ENCODE data around the gene INTU. TPM values are rescaled to one million over a fixed set of nuclear protein-coding genes. Genes with fewer than 3 reads are reported as not detected.
"Not testable (repeated sequence)": the region's sequence is repeated elsewhere in the genome, so short reads cannot be mapped to it uniquely, and the experiment has no call there.

INTU gene
- total RNA-seq, 1 experiment from 2014 or later, result 2.4 TPM

- no peak for DNase-seq (ENCODE audit: low spot score)
These were observed 9.4 kb downstream of the INTU start for GRCh38 chr4:127642169-127642568.

DNA sequence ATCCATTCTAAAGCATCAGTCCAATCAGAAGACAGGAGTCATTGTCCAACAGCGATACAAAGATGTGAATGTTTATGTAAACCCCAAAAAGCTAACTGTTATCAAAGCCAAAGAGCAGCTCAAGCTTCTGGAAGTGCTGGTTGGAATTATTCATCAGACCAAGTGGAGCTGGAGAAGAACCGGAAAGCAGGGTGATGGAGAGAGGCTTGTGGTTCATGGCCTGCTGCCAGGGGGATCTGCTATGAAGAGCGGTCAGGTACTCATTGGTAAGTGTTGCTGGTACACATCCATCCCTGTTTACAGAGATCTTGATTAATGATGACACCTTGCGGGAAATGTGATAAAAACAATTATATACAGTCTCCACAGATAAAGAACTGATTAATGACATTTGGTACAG, 11.0 kb downstream of the INTU start:
- DNase-seq (ENCODE audit: low spot score), result no peak

GRCh38 chr4:127648061-127648460, 15.3 kb downstream of the INTU start:
- no peak for DNase-seq (ENCODE audit: low spot score)

GRCh38 chr4:127655590-127655989, 22.8 kb downstream of the INTU start:
- not testable (repeated sequence) for DNase-seq (ENCODE audit: low spot score)

GRCh38 chr4:127656047-127656680, 23.4 kb downstream of the INTU start:
- DNase-seq (ENCODE audit: low spot score), result no peak

GRCh38 chr4:127660284-127660885, 27.6 kb downstream of the INTU start:
- no peak for DNase-seq (ENCODE audit: low spot score)

DNA sequence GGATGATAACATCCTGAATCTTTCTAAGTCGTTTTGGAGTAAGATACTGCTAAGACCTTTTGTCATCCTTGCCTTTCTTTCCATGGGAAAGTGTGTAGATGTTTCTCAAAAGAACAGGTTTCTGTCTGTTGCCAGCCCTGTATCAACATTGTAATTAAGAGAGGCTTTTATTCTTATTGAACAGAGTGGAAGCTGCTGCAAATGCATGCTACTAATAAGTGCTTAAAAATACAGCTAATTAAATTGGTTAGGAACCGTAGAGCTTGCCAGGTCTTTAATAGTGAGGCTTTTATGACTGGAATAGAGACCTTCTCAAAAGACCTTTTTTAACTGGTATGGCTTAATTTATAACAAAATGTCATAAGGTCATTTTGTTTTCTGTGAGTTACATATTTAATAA, 34.4 kb downstream of the INTU start:
- no peak for DNase-seq (ENCODE audit: low spot score)

GRCh38 chr4:127667772-127668171, 35.0 kb downstream of the INTU start:
- DNase-seq (ENCODE audit: low spot score), result no peak

DNA sequence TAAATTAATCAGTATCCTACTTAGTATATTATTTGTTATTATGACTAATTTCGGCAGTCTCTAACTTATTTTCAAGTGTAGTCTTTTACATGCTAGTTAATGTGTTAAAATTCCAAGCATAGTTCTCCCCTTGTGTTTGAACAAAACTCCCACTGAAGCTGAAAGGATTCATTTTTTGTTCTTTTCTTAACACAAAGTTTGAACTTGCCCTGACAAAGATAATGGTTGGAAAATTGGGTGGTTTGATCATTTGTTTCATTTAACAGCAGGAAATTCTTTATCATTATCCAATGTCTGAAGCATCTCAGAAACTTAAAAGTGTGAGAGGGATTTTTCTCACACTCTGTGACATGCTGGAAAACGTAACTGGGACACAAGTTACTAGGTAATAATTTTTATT, 36.0 kb downstream of the INTU start:
- DNase-seq (ENCODE audit: low spot score), result no peak

DNA sequence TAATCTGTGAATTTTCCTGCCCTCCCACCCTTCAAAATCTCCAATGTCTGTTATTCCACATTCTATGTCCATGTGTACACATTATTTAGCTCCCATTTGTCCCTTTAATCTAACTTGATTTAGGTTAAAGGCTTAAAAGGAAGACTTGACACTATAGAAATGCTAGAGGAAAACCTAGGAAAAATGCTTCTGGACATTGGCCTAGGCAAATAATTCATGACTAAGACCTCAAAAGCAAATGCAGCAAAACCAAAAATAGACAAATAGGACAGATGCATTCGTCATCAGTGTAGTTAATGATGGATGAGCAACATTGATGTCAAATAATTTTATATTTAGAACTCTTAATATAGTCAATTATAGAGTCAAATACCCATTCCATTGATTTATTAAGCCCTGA, 36.9 kb downstream of the INTU start:
- DNase-seq (ENCODE audit: low spot score), result no peak

DNA sequence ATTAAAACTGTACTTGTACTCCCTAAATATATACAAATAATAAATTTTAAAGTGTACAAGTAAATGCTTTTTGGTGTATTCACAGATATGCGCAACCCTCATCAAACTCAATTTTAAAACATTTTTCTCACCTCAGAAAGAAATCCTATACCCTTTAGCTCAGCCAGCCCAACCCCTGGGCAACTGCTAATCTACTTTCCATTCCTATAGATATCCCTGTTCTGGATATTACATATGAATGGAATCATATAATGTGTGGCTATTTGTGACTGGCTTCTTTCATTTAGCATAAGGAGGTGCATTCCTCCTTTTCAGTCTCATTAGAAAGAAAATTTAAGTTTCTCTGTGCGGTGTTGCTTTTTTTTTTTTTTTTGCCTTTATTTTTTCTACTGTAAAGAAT, 39.4 kb downstream of the INTU start:
- no peak for DNase-seq (ENCODE audit: low spot score)

DNA sequence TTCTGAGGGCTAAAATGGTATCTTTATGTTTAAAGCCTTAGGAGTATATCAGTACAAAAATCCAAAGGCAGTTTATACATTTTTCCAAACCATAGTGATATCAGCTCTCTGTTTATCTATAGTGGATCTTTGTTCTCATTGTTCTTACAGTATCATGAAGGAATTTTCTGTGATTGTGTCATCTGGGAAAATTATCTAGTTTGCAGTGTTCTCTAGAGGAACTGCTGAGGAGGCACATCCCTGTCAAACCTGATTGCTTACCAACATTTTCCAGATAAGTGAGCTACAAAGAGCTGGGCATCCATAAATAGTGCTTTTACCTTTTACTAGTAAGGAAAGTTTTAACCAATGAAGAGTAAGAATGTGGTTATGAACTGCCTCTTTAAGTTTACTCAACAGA, 52.5 kb downstream of the INTU start:
- no peak for DNase-seq (ENCODE audit: low spot score)

DNA sequence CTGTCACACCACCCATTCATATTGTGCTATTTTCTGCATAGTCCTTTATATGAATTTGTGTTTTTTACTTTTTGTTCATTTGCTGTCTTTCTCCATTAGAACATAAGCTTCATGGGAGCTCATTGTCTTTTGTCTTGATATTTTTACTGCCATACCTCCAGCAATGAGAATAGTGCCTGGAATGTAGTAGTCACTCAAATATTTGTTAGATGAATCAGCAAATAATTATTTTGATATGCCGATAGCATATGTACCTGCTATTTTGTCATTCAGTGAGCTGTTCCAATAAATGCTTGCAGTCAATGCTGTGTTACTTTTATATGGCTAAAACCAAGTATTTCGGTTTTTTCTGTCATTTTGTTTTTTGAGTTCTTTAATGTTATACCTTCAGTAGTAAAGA, 53.9 kb downstream of the INTU start:
- DNase-seq (ENCODE audit: low spot score), result no peak

- DNase-seq (ENCODE audit: low spot score), result no peak
These were observed 54.8 kb downstream of the INTU start for GRCh38 chr4:127687580-127687979.

- DNase-seq (ENCODE audit: low spot score), result no peak
These were observed 66.0 kb downstream of the INTU start for GRCh38 chr4:127698789-127699200.

- DNase-seq (ENCODE audit: low spot score), result peak; percentile 94
These were observed 76.2 kb downstream of the INTU start for GRCh38 chr4:127708985-127709384.

DNA sequence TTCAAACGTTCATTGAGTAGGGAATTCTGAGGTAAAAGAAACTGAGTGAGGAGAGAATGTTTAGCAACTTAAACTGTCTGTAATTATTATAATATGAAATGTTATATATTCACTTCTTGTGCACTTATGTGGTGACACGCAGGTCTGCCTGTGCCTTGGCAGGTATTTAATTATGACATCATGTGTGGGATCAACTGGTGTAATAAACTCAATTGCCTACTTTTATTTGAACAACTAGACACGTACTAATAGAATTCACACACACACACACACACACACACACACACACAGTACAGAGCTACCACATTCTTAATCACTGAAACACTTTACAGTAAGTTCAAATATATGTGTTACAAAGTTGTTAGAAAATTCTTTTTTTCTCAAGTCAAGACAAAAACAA, 76.7 kb downstream of the INTU start:
- DNase-seq (ENCODE audit: low spot score), result no peak

GRCh38 chr4:127730142-127730913, 97.6 kb downstream of the INTU start, which contains the start of gene SLC25A31:
SLC25A31 (plus strand) TSS chr4:127730400; CDS start chr4:127730546, 146 bp downstream.
- DNase-seq (ENCODE audit: low spot score), result no peak

DNA sequence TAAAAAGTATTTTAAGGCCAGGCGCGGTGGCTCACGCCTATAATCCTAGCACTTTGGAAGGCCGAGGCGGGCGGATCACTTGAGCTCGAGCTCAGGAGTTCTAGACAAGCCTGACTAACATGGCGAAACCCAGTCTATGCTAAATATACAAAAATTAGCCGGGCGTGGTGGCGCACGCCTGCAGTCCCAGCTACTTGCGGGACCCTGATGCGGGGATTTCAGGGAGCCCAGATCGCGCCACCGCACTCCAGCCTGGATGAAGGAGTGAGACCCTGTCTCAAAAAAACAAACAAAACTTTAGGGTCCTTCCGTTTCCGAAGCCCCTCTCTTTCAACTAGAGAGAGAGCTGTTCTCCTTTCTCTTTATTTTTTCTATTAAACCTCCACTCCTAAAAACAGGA, 98.6 kb downstream of the INTU start:
- DNase-seq (ENCODE audit: low spot score), result no peak

- DNase-seq (ENCODE audit: low spot score), result peak; percentile 81
These were observed 100.0 kb downstream of the INTU start for GRCh38 chr4:127732623-127733328.

GRCh38 chr4:127734976-127735375, 102.2 kb downstream of the INTU start:
- DNase-seq (ENCODE audit: low spot score), result no peak

- no peak for DNase-seq (ENCODE audit: low spot score)
These were observed 104.5 kb downstream of the INTU start for GRCh38 chr4:127737295-127737694.

All from HT-29 (cell line).